ENCODE data around the gene SLC9A3. TPM values are rescaled to one million over a fixed set of nuclear protein-coding genes. Genes with fewer than 3 reads are reported as not detected.

Gene SLC9A3
- total RNA-seq, 1 donor from 2014 or later, result 3.9 TPM

GRCh38 chr5:540906-541538 lies 16.8 kb upstream of the SLC9A3 start:
- no peak overlapping the region for H3K4me3 ChIP-seq
- no peaks in the 10 kb centered on the region for H3K36me3 ChIP-seq
- no peaks in the 10 kb centered on the region for H3K4me1 ChIP-seq
- intact Hi-C loops (cut with DNase I), result no loop called here
- TF ChIP-seq POLR2A (IDR thresholded peaks at IDR 0.05), result no peak
- TF ChIP-seq POLR2AphosphoS5 (IDR thresholded peaks at IDR 0.05; ENCODE audit: insufficient read depth in 1 of 2, low read depth in 1 of 2), result no peak
- no peak for TF ChIP-seq CTCF (IDR thresholded peaks at IDR 0.05)
- H3K27ac ChIP-seq, result no peak overlapping the region
- no peaks in the 10 kb centered on the region for H3K27me3 ChIP-seq
- DNase-seq (ENCODE audit: extremely low spot score in 2 of 2), result no peak
- no peaks in the 10 kb centered on the region for H3K9me3 ChIP-seq

GRCh38 chr5:540071-540905 lies 16.0 kb upstream of the SLC9A3 start:
- no peaks in the 10 kb centered on the region for H3K36me3 ChIP-seq
- intact Hi-C loops (cut with DNase I), result no loop called here
- no peak for TF ChIP-seq CTCF (IDR thresholded peaks at IDR 0.05)
- no peak overlapping the region for H3K4me3 ChIP-seq
- no peaks in the 10 kb centered on the region for H3K9me3 ChIP-seq
- DNase-seq (ENCODE audit: extremely low spot score in 2 of 2), result no peak
- H3K27ac ChIP-seq, result no peak overlapping the region
- H3K4me1 ChIP-seq, result no peaks in the 10 kb centered on the region
- no peaks in the 10 kb centered on the region for H3K27me3 ChIP-seq

GRCh38 chr5:539469-540070 lies 15.3 kb upstream of the SLC9A3 start:
- no peaks in the 10 kb centered on the region for H3K27me3 ChIP-seq
- H3K4me3 ChIP-seq, result no peak overlapping the region
- no peak for TF ChIP-seq POLR2AphosphoS5 (IDR thresholded peaks at IDR 0.05; ENCODE audit: insufficient read depth in 1 of 2, low read depth in 1 of 2)
- TF ChIP-seq POLR2A (IDR thresholded peaks at IDR 0.05), result no peak
- TF ChIP-seq CTCF (IDR thresholded peaks at IDR 0.05), result no peak
- no peak overlapping the region for H3K27ac ChIP-seq
- H3K9me3 ChIP-seq, result no peaks in the 10 kb centered on the region
- intact Hi-C loops (cut with DNase I), result no loop called here
- no peaks in the 10 kb centered on the region for H3K4me1 ChIP-seq
- DNase-seq (ENCODE audit: extremely low spot score in 2 of 2), result no peak
- no peaks in the 10 kb centered on the region for H3K36me3 ChIP-seq

GRCh38 chr5:538801-539468 lies 14.7 kb upstream of the SLC9A3 start:
- no peak overlapping the region for H3K4me3 ChIP-seq
- intact Hi-C loops (cut with DNase I), result no loop called here
- H3K27ac ChIP-seq, result no peak overlapping the region
- H3K36me3 ChIP-seq, result no peaks in the 10 kb centered on the region
- H3K9me3 ChIP-seq, result no peaks in the 10 kb centered on the region
- TF ChIP-seq POLR2A (IDR thresholded peaks at IDR 0.05) (no peak), CTCF (IDR thresholded peaks at IDR 0.05) (no peak)
- no peak for DNase-seq (ENCODE audit: extremely low spot score in 2 of 2)
- no peaks in the 10 kb centered on the region for H3K4me1 ChIP-seq
- H3K27me3 ChIP-seq, result no peaks in the 10 kb centered on the region
